CD14-positive monocyte (primary cell): ENCODE data around the gene MEG3. TPM values are rescaled to one million over a fixed set of nuclear protein-coding genes. Genes with fewer than 3 reads are reported as not detected.

Source experiments
- DNase-seq, 3 donors: peaks; one replicate each; pipeline ENCODE4 v3.0.0-alpha.2; 2011 to 2022
- H2AFZ ChIP-seq: 2 replicates; pipeline ENCODE4 v1.6.0; 2012; ENCODE audit warnings: mild to moderate bottlenecking, low read depth, low read length, inconsistent platforms; ENCODE audit not compliant: insufficient read depth, poor library complexity, severe bottlenecking
- H3K27ac ChIP-seq, 2 donors: 1 replicate in 1 of 2; 2 replicates in 1 of 2; pipeline ENCODE4 v1.5.1; 2012 to 2013; ENCODE audit warnings: low read length in 2 of 2, control low read depth in 1 of 2, inconsistent platforms in 1 of 2, low read depth in 1 of 2, mild to moderate bottlenecking in 1 of 2
- H3K27me3 ChIP-seq, 2 donors: one replicate each; pipeline versions ENCODE4 v1.6.0 to v1.6.1; 2011 to 2013; ENCODE audit warnings: low read length in 2 of 2; ENCODE audit not compliant: control insufficient read depth in 2 of 2, insufficient read depth in 2 of 2
- H3K36me3 ChIP-seq, 2 donors: replicated peaks in 1 of 2; 1 replicate in 1 of 2; 2 replicates in 1 of 2; pipeline versions ENCODE4 v1.5.1 to v1.6.1; 2012 to 2013; ENCODE audit warnings: low read length in 2 of 2, control low read depth in 1 of 2, inconsistent platforms in 1 of 2, mild to moderate bottlenecking in 1 of 2; ENCODE audit not compliant: insufficient read depth in 2 of 2, control insufficient read depth in 1 of 2
- H3K4me1 ChIP-seq, 2 donors: 1 replicate in 1 of 2; 2 replicates in 1 of 2; pipeline versions ENCODE4 v1.5.1 to v1.6.1; 2012 to 2013; ENCODE audit warnings: low read length in 2 of 2, control low read depth in 1 of 2, inconsistent platforms in 1 of 2, mild to moderate bottlenecking in 1 of 2, moderate library complexity in 1 of 2; ENCODE audit not compliant: insufficient read depth in 2 of 2, control insufficient read depth in 1 of 2
- H3K4me2 ChIP-seq: replicated peaks from 2 replicates; pipeline ENCODE3; 2012; ENCODE audit warnings: low read length, moderate library complexity, mild to moderate bottlenecking; ENCODE audit not compliant: poor library complexity, severe bottlenecking; ENCODE audit errors: extremely low read depth
- H3K4me3 ChIP-seq, 3 experiments: fragments of 200-600 bp in 1 of 3; sonication (generic) in 1 of 3; replicated peaks in 1 of 3; 1 replicate in 2 of 3; 2 replicates in 1 of 3; pipeline ENCODE4 v1.5.1; 2011 to 2013; ENCODE audit warnings: low read length in 3 of 3, mild to moderate bottlenecking in 3 of 3, control low read depth in 2 of 3, low read depth in 2 of 3, inconsistent platforms in 1 of 3, moderate library complexity in 1 of 3
- H3K79me2 ChIP-seq: 2 replicates; pipeline ENCODE4 v1.6.0; 2012; ENCODE audit warnings: mild to moderate bottlenecking, control low read depth, inconsistent platforms, low read length, moderate library complexity; ENCODE audit not compliant: insufficient read depth
- H3K9ac ChIP-seq: 2 replicates; pipeline ENCODE4 v1.6.0; 2017; ENCODE audit warnings: low read length, mild to moderate bottlenecking; ENCODE audit not compliant: insufficient read depth, poor library complexity, severe bottlenecking
- H3K9me3 ChIP-seq, 2 donors: replicated peaks in 1 of 2; 1 replicate in 1 of 2; 2 replicates in 1 of 2; pipeline versions ENCODE4 v1.5.1 to v1.6.1; 2012 to 2013; ENCODE audit warnings: low read length in 2 of 2, control low read depth in 1 of 2; ENCODE audit not compliant: control insufficient read depth in 1 of 2, insufficient read depth in 1 of 2
- H4K20me1 ChIP-seq: 2 replicates; pipeline ENCODE4 v1.6.0; 2012; ENCODE audit warnings: mild to moderate bottlenecking, low read length, control low read depth, moderate library complexity; ENCODE audit not compliant: insufficient read depth
- H3K27ac Mint-ChIP-seq, 7 donors: one replicate each; pipeline ENCODE4 v1.8.0; 2020; ENCODE audit warnings: mild to moderate bottlenecking in 7 of 7, mixed read lengths in 7 of 7, moderate library complexity in 6 of 7, inconsistent platforms in 2 of 7
- H3K27me3 Mint-ChIP-seq, 3 donors: one replicate each; pipeline ENCODE4 v1.8.0; 2021 to 2022; ENCODE audit warnings: low read depth in 3 of 3, mild to moderate bottlenecking in 3 of 3, mixed read lengths in 3 of 3, moderate library complexity in 3 of 3, inconsistent platforms in 1 of 3
- H3K36me3 Mint-ChIP-seq, 2 donors: one replicate each; pipeline ENCODE4 v1.8.0; 2020; ENCODE audit warnings: mixed read lengths in 2 of 2, inconsistent platforms in 1 of 2, mild to moderate bottlenecking in 1 of 2
- H3K4me1 Mint-ChIP-seq: one replicate; pipeline ENCODE4 v1.8.0; 2020; ENCODE audit warnings: mild to moderate bottlenecking, mixed read lengths
- H3K4me3 Mint-ChIP-seq, 2 donors: one replicate each; pipeline ENCODE4 v1.8.0; 2020; ENCODE audit warnings: mild to moderate bottlenecking in 2 of 2, mixed read lengths in 2 of 2, moderate library complexity in 1 of 2
- H3K9me3 Mint-ChIP-seq, 7 donors: one replicate each; pipeline ENCODE4 v1.8.0; 2020 to 2022; ENCODE audit warnings: mixed read lengths in 7 of 7, mild to moderate bottlenecking in 6 of 7, moderate library complexity in 6 of 7, inconsistent platforms in 2 of 7
- WGBS: methylation state at CpG from one replicate; pipeline ENCODE4 v1.1.5; 2013; ENCODE audit warnings: missing lambda C conversion rate; ENCODE audit not compliant: insufficient coverage; 5-methylcytosine and 5-hydroxymethylcytosine counted together
- intact Hi-C, 2 donors: fragments of 100-400 bp; cut with micrococcal nuclease; formaldehyde crosslinking; loops; one replicate each; pipeline versions ENCODE4 v1.15.0 to v1.15.1; 2023
- polyA plus RNA-seq, 3 donors: library from polyadenylated mRNA; depleted of rRNA in 1 of 3; unstranded in 2 of 3; stranded (reverse) in 1 of 3; fragments of 300-500 nt in 2 of 3; fragments of >200 nt in 1 of 3; fragmentation: Illumina TruSeq in 2 of 3; gene quantifications; 1 replicate in 2 of 3; 2 replicates in 1 of 3; pipeline ENCODE4 v1.2.3, GENCODE V29; 2012 to 2021
- TF ChIP-seq, protein P1 (sequence below): fragments of 200-600 bp; IDR thresholded peaks from one replicate; pipeline ENCODE4 v1.8.0; 2022; ENCODE audit warnings: antibody characterized with exemption, mild to moderate bottlenecking

MEG3 gene
- polyA plus RNA-seq, 3 donors, result 1.7 TPM; not detected in 2

DNA sequence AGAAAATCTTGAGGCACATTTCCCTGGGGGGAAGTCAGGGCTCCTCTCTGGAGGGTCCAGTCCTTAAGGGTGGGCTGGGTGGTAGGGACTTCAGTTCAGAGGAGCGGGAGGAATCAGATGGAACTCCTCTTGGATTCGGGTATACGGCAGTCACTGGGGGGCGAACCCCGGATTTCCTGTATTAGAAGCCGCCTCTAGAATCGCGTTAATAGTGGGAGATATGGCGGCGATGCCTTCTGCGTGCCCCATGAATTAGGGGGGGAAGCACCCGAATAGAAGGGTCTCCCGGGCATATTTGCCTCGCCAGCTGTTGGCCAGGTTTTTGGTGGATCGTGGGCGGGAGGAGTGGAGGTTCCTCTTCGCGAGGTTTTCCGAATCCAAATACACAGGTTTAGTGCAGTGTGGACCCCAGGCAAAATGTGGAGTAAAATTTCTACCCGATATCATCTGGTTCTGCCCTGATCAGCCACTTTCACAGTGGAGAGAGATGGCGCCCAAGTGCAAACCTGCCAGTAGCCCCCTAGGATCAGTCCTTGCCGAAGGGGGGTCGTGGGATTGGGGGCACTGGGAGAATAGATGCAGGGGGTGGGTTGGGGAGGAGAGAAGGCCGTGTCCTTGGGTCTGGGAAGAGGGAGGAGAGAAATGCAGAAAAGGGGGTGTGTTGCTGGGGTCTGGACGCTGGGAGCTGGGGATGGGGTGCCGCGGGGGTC lies 628 bp downstream of the MEG3 start:
- no peaks in the 10 kb centered on the region for H3K79me2 ChIP-seq
- intact Hi-C loops, result no loop called here
- H3K27ac ChIP-seq, result no peak overlapping the region
- DNase-seq, result no peak
- Mint-ChIP-seq H3K4me1 (peaks cover 16% of the 10 kb centered on the region), H3K36me3 (peaks cover 2 to 4% of the 10 kb centered on the region in 2 donors), H3K9me3 (peaks cover 19 to 36% (median 26%) of the 10 kb centered on the region in 7 donors), H3K27me3 (peaks cover 48 to 58% (median 58%) of the 10 kb centered on the region in 3 donors), H3K4me3 (peak overlapping the region in 1 of 2 donors; percentile 54), H3K27ac (no peak overlapping the region)
- H3K4me1 ChIP-seq, result no peaks in the 10 kb centered on the region
- peaks cover 0 to 46% of the 10 kb centered on the region in 2 donors for H3K27me3 ChIP-seq
- no peak overlapping the region for H3K4me3 ChIP-seq
- no peak overlapping the region for H3K9ac ChIP-seq
- H3K4me2 ChIP-seq, result no peak overlapping the region
- 47% methylated on average over 24 of the region's 27 CpGs for WGBS
- H3K9me3 ChIP-seq, result peaks cover 23 to 37% of the 10 kb centered on the region in 2 donors
- TF ChIP-seq, protein P1, sequence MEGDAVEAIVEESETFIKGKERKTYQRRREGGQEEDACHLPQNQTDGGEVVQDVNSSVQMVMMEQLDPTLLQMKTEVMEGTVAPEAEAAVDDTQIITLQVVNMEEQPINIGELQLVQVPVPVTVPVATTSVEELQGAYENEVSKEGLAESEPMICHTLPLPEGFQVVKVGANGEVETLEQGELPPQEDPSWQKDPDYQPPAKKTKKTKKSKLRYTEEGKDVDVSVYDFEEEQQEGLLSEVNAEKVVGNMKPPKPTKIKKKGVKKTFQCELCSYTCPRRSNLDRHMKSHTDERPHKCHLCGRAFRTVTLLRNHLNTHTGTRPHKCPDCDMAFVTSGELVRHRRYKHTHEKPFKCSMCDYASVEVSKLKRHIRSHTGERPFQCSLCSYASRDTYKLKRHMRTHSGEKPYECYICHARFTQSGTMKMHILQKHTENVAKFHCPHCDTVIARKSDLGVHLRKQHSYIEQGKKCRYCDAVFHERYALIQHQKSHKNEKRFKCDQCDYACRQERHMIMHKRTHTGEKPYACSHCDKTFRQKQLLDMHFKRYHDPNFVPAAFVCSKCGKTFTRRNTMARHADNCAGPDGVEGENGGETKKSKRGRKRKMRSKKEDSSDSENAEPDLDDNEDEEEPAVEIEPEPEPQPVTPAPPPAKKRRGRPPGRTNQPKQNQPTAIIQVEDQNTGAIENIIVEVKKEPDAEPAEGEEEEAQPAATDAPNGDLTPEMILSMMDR, result no peak
- no peaks in the 10 kb centered on the region for H4K20me1 ChIP-seq
- no peak overlapping the region for H2AFZ ChIP-seq
- no peaks in the 10 kb centered on the region for H3K36me3 ChIP-seq

GRCh38 chr14:100827101-100828021 lies 1.4 kb downstream of the MEG3 start:
- peaks cover 16% of the 10 kb centered on the region for H3K4me1 Mint-ChIP-seq
- peak overlapping the region in 1 of 2 donors; percentile 49 for H3K4me3 Mint-ChIP-seq
- H3K27ac Mint-ChIP-seq, result no peak overlapping the region
- intact Hi-C loops, result no loop called here
- peaks cover 50 to 56% (median 56%) of the 10 kb centered on the region in 3 donors for H3K27me3 Mint-ChIP-seq
- peaks cover 2 to 4% of the 10 kb centered on the region in 2 donors for H3K36me3 Mint-ChIP-seq
- Histone ChIP-seq H2AFZ (no peak overlapping the region), H3K9ac (no peak overlapping the region), H3K27me3 (peaks cover 0 to 46% of the 10 kb centered on the region in 2 donors), H3K4me1 (no peaks in the 10 kb centered on the region), H3K27ac (no peak overlapping the region), H3K4me2 (no peak overlapping the region), H3K36me3 (no peaks in the 10 kb centered on the region), H3K9me3 (peaks cover 23 to 37% of the 10 kb centered on the region in 2 donors), H3K4me3 (no peak overlapping the region), H4K20me1 (no peaks in the 10 kb centered on the region), H3K79me2 (no peaks in the 10 kb centered on the region)
- TF ChIP-seq, protein P1, result peak; percentile 14
- H3K9me3 Mint-ChIP-seq, result peaks cover 19 to 36% (median 26%) of the 10 kb centered on the region in 7 donors
- 73% methylated on average over 51 of the region's 61 CpGs for WGBS
- DNase-seq, result no peak
